ENCODE results near the gene LKAAEAR1. TPM values are rescaled to one million over a fixed set of nuclear protein-coding genes. Genes with fewer than 3 reads are reported as not detected.

LKAAEAR1 gene
- total and polyA plus RNA-seq, 2 of the 13 experiments (the other 11 are each of a cell fraction or from before 2014, with no cell fraction given): not detected

DNA sequence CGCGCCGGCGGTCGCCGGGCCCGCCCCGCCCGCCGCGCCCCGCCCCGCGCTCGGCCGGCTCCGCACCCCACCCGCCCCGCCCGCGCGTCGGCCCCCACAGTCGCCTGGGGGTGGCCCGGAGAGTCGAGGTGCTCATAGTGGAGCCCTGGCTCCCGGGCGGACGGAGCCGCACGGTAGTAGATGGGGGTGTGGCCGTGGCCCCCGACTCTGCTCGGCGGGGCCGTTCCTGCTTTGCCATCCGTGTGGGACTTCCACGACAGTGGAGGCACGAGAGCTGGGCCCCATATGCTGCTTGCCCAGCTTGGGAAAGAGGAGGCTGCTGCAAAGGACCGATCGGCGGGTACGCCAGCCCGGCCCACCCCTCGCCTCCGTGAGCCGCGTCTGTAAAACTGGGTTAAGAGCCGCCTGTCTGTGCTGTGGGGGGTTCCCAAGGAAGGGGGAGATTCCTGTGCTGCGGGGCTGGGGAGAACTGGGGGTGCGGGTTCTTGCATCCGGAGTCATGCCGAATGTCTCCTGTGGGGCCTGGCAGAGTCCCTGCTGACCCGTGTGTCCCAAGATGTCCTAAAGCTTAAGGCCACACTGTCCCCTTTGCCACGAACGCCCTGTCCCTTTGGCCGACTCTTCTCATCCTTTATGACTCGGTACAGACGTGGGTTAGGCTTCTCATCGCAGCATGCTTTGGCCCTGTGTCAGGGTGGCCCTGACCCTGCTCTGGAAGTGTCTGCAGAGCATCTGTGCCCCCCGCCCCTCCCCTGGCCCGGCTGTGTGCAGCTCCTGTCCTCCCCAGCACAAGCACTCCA is 4.0 kb downstream of the LKAAEAR1 start, which contains the start of gene OPRL1 (continued):
- TF ChIP-seq, protein P1, sequence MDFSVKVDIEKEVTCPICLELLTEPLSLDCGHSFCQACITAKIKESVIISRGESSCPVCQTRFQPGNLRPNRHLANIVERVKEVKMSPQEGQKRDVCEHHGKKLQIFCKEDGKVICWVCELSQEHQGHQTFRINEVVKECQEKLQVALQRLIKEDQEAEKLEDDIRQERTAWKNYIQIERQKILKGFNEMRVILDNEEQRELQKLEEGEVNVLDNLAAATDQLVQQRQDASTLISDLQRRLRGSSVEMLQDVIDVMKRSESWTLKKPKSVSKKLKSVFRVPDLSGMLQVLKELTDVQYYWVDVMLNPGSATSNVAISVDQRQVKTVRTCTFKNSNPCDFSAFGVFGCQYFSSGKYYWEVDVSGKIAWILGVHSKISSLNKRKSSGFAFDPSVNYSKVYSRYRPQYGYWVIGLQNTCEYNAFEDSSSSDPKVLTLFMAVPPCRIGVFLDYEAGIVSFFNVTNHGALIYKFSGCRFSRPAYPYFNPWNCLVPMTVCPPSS (IDR thresholded peaks at IDR 0.05): no peak
- TF ChIP-seq ZNF570 (CRISPR knock-in tag; IDR thresholded peaks at IDR 0.05; ENCODE audit: borderline replicate concordance) (no peak), GTF3A (CRISPR knock-in tag; conservative IDR thresholded peaks at IDR 0.05) (no peak), ASH2L (IDR thresholded peaks at IDR 0.05; ENCODE audit: insufficient read length, low read depth, low read length) (no peak), ZNF317 (CRISPR knock-in tag; IDR thresholded peaks at IDR 0.05) (0 out of 2 replicates have a peak, but pooled peaks have one; percentile 36), ZNF891 (CRISPR knock-in tag; IDR thresholded peaks at IDR 0.05) (no peak; the same call in 1 of the 2 replicates), NR1H2 (CRISPR knock-in tag; IDR thresholded peaks at IDR 0.05; ENCODE audit: borderline replicate concordance, low read depth) (0 out of 2 replicates have a peak, but pooled peaks have one; percentile 51), ZNF251 (CRISPR knock-in tag; IDR thresholded peaks at IDR 0.05) (no peak), DNMT3B (CRISPR knock-in tag; conservative IDR thresholded peaks at IDR 0.05) (no peak), HMG20B (CRISPR knock-in tag; conservative IDR thresholded peaks at IDR 0.05) (no peak), SP4 (CRISPR knock-in tag; IDR thresholded peaks at IDR 0.05) (no peak), PAX8 (CRISPR knock-in tag; IDR thresholded peaks at IDR 0.05; ENCODE audit: borderline replicate concordance) (peak; percentile 68; the same call in 1 of the 2 replicates)
- TF ChIP-seq, protein P2, sequence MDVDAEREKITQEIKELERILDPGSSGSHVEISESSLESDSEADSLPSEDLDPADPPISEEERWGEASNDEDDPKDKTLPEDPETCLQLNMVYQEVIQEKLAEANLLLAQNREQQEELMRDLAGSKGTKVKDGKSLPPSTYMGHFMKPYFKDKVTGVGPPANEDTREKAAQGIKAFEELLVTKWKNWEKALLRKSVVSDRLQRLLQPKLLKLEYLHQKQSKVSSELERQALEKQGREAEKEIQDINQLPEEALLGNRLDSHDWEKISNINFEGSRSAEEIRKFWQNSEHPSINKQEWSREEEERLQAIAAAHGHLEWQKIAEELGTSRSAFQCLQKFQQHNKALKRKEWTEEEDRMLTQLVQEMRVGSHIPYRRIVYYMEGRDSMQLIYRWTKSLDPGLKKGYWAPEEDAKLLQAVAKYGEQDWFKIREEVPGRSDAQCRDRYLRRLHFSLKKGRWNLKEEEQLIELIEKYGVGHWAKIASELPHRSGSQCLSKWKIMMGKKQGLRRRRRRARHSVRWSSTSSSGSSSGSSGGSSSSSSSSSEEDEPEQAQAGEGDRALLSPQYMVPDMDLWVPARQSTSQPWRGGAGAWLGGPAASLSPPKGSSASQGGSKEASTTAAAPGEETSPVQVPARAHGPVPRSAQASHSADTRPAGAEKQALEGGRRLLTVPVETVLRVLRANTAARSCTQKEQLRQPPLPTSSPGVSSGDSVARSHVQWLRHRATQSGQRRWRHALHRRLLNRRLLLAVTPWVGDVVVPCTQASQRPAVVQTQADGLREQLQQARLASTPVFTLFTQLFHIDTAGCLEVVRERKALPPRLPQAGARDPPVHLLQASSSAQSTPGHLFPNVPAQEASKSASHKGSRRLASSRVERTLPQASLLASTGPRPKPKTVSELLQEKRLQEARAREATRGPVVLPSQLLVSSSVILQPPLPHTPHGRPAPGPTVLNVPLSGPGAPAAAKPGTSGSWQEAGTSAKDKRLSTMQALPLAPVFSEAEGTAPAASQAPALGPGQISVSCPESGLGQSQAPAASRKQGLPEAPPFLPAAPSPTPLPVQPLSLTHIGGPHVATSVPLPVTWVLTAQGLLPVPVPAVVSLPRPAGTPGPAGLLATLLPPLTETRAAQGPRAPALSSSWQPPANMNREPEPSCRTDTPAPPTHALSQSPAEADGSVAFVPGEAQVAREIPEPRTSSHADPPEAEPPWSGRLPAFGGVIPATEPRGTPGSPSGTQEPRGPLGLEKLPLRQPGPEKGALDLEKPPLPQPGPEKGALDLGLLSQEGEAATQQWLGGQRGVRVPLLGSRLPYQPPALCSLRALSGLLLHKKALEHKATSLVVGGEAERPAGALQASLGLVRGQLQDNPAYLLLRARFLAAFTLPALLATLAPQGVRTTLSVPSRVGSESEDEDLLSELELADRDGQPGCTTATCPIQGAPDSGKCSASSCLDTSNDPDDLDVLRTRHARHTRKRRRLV (CRISPR knock-in tag; IDR thresholded peaks at IDR 0.05): peak; percentile 22; the same call in 1 of the 2 replicates
- TF ChIP-seq, protein P3, sequence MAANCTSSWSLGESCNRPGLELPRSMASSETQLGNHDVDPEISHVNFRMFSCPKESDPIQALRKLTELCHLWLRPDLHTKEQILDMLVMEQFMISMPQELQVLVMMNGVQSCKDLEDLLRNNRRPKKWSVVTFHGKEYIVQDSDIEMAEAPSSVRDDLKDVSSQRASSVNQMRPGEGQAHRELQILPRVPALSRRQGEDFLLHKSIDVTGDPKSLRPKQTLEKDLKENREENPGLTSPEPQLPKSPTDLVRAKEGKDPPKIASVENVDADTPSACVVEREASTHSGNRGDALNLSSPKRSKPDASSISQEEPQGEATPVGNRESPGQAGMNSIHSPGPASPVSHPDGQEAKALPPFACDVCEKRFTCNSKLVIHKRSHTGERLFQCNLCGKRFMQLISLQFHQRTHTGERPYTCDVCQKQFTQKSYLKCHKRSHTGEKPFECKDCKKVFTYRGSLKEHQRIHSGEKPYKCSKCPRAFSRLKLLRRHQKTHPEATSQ (CRISPR knock-in tag; IDR thresholded peaks at IDR 0.05; ENCODE audit: borderline replicate concordance): no peak; the same call in 1 of the 2 replicates
- TF ChIP-seq, protein P4, sequence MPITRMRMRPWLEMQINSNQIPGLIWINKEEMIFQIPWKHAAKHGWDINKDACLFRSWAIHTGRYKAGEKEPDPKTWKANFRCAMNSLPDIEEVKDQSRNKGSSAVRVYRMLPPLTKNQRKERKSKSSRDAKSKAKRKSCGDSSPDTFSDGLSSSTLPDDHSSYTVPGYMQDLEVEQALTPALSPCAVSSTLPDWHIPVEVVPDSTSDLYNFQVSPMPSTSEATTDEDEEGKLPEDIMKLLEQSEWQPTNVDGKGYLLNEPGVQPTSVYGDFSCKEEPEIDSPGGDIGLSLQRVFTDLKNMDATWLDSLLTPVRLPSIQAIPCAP (CRISPR knock-in tag; IDR thresholded peaks at IDR 0.05; ENCODE audit: low read depth): no peak
- TF ChIP-seq, protein P5, sequence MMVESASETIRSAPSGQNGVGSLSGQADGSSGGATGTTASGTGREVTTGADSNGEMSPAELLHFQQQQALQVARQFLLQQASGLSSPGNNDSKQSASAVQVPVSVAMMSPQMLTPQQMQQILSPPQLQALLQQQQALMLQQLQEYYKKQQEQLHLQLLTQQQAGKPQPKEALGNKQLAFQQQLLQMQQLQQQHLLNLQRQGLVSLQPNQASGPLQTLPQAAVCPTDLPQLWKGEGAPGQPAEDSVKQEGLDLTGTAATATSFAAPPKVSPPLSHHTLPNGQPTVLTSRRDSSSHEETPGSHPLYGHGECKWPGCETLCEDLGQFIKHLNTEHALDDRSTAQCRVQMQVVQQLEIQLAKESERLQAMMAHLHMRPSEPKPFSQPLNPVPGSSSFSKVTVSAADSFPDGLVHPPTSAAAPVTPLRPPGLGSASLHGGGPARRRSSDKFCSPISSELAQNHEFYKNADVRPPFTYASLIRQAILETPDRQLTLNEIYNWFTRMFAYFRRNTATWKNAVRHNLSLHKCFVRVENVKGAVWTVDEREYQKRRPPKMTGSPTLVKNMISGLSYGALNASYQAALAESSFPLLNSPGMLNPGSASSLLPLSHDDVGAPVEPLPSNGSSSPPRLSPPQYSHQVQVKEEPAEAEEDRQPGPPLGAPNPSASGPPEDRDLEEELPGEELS (CRISPR knock-in tag; IDR thresholded peaks at IDR 0.05): no peak

All from HepG2 (cell line).